G401 (cell line): ENCODE results near the gene JMJD8. TPM values are rescaled to one million over a fixed set of nuclear protein-coding genes. Genes with fewer than 3 reads are reported as not detected.

Source experiments
- DNase-seq: peaks from one replicate; pipeline ENCODE4 v3.0.0-alpha.2; 2015; ENCODE audit warnings: low spot score
- in situ Hi-C: cut with HindIII; loops from 2 replicates; pipeline ENCODE4 v1.10.0; 2016; ENCODE audit warnings: low sequenced_read_pairs, mixed read lengths
- total RNA-seq: library from RNA; depleted of rRNA; stranded (reverse); fragments of >200 nt; shearing (Covaris generic); gene quantifications from 2 replicates; pipeline ENCODE4 v1.2.3, GENCODE V29; 2014

JMJD8 gene
- total RNA-seq, 1 experiment from 2014 or later: 4.0 TPM

- DNase-seq: no peak
- in situ Hi-C loops: loop anchor here (25.0 kb wide), 1 partner anchor 139 kb away; no protein-coding TSS in a partner anchor
These were observed 39.6 kb upstream of the JMJD8 start for GRCh38 chr16:723695-724094.

- peak; percentile 19 for DNase-seq
- in situ Hi-C loops: loop anchor here (25.0 kb wide), 1 partner anchor 139 kb away; no protein-coding TSS in a partner anchor
These were observed 38.9 kb upstream of the JMJD8 start for GRCh38 chr16:722835-723633.

DNA sequence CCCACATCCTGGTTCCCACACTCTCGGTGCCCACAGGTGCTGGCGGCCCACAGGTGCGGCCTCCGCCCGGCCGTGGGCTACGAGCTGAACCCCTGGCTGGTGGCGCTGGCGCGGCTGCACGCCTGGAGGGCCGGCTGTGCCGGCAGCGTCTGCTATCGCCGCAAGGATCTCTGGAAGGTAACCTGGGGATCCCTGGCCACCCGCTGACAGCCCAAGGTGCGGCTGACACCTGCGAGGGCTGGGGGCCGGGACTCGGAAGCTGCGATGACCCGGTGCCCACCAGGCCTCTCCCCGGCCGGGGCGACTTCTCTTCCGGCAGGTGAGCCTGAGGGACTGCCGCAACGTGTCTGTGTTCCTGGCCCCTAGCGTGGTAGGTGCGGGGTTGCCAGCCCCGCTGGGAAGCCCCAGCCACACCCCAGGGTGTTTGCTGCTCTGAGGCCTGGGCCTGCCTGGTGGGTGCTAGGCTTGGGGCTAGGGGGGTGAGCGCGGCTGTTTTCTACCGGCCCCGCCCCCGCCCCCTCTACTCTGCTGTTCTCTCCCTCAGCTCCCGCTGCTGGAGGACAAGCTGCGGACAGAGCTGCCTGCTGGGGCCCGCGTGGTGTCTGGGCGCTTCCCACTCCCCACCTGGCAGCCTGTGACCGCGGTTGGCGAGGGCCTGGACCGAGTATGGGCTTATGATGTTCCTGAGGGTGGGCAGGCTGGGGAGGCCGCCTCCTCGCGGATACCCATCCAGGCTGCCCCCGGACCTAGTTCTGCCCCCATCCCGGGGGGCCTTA, 37.8 kb upstream of the JMJD8 start:
- in situ Hi-C loops: loop anchor here (25.0 kb wide), 1 partner anchor 140 kb away; no protein-coding TSS in a partner anchor
- DNase-seq: peak; percentile 3

DNA sequence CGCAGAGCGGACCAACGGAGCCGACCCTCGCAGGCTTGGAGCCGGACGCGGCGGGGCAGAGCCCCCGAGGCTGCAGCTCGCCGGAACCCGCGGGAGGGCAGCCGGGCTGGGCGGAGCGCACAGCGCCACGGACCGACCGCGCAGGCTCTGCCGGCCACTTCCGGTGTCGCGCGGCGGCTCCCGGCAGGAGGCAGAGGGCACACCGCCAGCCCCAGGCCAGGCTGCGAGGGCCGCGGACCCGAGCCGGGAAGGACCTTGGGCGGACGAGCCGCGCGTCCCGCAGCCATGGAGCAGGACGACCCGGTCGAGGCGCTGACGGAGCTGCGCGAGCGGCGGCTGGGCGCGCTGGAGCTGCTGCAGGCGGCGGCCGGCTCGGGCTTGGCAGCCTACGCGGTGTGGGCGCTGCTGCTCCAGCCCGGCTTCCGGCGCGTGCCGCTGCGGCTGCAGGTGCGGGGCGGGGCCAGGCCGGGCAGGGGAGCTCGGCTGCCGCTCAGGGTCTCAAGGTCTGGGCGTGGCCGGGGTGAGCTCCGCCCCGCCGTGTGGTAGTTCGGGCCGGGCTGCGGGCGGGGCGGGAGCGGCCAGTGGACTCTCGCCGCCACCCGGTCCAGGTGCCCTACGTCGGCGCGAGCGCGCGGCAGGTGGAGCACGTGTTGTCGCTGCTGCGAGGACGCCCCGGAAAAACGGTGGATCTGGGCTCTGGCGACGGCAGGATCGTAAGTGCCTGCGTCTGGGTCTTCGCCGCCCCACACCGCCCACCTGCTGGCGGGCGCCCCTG, 37.0 kb upstream of the JMJD8 start, which contains the start of gene ANTKMT:
TSS of gene ANTKMT (plus strand) at position 157 of the 775 bp plus-strand sequence. CDS start at position 286, 129 bp downstream.
- in situ Hi-C loops: loop anchor here (25.0 kb wide), 1 partner anchor 141 kb away; no protein-coding TSS in a partner anchor
- peak; percentile 81 for DNase-seq

DNA sequence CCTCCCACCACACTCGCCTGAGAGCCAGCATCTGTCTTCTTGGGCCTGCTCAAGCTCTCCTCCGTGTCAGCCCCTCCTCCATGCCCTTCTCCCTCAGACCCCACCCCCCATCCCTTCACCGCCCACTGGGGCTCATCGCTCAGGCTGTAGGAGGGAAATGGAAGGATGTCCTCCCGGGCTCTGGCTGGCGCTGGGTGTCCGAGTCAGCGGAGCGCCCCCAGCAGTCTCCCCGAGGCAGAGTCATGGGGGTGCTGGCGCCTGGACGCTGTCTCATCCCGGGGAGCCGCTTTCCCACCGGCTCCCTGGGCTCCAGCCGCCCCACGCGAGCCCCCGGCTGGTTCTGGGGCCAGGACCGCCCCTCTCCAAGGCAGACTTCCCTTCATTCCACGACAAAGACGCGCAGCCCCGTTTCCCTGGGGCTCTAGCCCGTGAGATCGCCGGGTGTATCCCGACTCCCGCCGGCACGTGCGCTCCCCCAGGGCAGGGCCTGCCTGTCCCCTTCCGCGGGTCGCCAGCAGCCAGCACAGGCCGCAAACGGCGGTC, 36.4 kb upstream of the JMJD8 start:
- in situ Hi-C loops: loop anchor here (25.0 kb wide), 1 partner anchor 142 kb away; no protein-coding TSS in a partner anchor
- peak; percentile 77 for DNase-seq

DNA sequence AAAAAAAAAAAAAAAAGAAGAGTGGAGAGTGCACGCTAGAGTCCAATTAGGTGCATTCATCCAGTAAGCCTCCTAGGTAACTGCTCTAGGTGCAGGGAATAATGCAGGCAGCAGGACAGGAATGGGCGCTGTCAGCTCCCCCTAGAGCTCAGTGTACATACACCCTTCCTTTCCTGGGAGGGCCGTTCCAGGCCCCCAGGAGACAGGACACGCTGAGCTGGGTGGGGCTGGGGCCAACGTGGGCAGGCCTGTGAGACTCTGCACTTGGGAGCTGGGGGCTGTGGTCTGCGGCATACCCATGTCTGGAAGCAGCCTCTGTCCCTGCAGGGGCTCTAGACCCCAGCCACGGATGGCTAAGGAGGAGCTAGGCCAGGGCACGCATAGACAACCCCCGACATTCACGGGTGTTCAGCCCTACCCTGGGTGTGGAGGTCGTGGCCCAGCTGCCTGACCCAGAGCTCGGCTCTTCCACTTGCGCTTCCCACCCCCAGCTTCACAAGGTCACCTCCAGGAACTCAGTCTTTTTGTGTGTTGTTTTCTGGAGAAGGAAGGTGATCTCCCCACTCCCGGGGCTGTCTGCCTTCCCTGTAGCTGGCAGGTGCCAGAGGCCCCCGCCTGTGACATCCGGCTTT, 35.8 kb upstream of the JMJD8 start:
- in situ Hi-C loops: loop anchor here (10.0 to 25.0 kb wide), 2 partner anchors 142 to 255 kb away; partner anchors contain the start of gene LMF1
- DNase-seq: no peak

- DNase-seq: no peak
- in situ Hi-C loops: loop anchor here (10.0 to 25.0 kb wide), 2 partner anchors 143 to 256 kb away; partner anchors contain the start of gene LMF1
These were observed 34.8 kb upstream of the JMJD8 start for GRCh38 chr16:718922-719321.

GRCh38 chr16:718389-718788, 34.3 kb upstream of the JMJD8 start:
- in situ Hi-C loops: loop anchor here (10.0 to 25.0 kb wide), 2 partner anchors 144 to 256 kb away; partner anchors contain the start of gene LMF1

DNA sequence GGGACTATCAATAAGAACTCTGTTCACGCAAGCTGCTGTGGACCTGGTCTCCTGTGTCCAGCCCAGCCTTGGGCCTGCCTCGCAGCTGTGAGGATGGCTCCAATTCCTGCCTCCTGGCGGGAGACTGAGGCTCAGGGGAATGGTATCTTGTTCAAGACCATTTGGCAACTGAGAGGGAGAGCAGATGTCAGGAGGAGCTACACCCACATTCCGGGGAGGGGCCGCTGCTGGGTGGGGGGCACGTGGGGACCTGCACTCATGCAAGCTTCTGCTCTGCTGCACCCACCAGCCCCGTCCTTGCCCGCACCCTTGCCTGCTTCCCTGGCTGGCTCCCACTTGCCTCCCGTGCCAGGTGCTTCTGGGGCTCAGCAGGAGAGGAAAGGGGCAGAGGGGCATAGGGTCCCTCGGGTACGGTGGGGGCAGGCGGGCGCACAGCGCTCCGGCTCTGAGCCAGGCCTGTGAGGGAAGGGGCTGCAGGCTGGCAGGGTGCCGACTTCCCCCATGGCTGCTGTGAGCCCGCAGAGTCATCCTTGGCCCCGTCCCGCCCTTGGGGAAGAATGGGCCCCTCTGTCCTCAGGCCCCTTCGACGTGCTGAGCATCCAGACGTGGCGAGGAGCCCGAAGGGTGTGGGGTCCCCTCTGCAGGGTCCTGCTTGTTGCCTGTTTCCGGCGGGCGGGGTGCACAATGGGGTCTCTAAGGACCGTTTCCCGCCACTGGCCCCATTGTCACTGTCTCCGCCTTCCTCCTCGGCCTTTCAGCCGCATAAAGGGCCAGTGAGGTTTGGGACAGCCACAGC, 33.5 kb upstream of the JMJD8 start:
- no peak for DNase-seq
- in situ Hi-C loops: loop anchor here (10.0 to 25.0 kb wide), 2 partner anchors 145 to 257 kb away; partner anchors contain the start of gene LMF1

More at GRCh38 chr16:718389-718788, 34.3 kb upstream of the JMJD8 start:
- no peak for DNase-seq

DNA sequence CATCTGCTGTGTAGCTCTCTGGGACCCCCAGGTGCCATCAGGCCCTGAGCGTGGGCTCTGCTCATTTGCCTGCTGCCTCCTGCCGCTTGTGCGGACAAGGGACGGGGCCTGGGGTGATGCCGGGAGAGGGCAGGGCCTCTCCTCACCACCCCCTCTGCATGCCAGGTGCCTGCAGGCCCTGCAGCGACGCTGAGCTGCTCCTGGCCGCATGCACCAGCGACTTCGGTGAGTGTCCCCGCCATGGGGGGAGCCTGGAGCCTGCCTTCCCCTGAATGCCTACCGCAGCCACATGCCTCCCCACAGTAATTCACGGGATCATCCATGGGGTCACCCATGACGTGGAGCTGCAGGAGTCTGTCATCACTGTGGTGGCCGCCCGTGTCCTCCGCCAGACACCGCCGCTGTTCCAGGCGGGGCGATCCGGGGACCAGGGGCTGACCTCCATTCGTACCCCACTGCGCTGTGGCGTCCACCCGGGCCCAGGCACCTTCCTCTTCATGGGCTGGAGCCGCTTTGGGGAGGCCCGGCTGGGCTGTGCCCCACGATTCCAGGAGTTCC, 32.7 kb upstream of the JMJD8 start:
- DNase-seq: no peak
- in situ Hi-C loops: loop anchor here (10.0 to 25.0 kb wide), 2 partner anchors 145 to 258 kb away; partner anchors contain the start of gene LMF1

DNA sequence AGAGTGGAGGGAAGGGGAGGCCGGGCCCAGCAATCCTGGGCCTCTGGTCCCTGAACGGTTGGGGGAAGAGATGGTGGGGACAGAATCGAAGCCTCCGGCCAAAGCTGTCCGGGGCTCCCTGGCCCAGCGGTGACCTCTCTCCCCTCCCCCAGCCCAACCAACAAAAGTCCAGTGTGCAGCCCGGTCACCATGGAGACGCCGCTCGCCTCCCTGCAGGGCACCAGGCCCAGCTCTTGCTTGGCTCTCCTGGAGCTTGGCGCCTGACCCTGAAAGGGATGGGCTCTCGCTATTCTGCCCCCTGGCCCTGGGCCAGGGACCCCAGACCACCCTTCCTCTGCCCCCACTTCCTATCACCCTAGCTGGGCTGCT, 32.0 kb upstream of the JMJD8 start:
- in situ Hi-C loops: loop anchor here (10.0 to 25.0 kb wide), 2 partner anchors 146 to 259 kb away; partner anchors contain the start of gene LMF1
- DNase-seq: peak; percentile 80

DNA sequence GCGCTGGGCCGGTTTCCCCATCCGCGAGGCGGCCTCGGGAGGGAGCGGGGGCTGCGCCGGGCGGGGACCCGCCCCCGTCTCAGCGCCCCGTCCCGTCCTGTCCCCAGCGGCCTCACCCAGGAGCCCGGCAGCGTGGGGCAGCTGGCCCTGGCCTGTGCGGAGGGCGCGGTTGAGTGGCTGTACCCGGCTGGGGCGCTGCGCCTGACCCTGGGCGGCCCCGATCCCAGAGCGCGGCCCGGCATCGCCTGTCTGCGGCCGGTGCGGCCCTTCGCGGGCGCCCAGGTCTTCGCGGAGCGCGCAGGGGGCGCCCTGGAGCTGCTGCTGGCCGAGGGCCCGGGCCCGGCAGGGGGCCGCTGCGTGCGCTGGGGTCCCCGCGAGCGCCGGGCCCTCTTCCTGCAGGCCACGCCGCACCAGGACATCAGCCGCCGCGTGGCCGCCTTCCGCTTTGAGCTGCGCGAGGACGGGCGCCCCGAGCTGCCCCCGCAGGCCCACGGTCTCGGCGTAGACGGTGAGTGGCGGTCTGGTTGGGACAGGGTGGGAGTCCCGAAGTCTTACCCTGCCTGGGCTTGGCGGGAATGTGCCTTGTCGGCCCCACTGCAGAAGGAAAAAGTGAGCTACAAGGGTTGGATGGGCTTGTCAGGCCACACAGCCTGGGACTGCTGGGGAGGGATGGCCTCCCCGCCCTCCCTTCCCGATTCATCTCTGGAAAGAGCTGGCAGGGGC, 31.5 kb upstream of the JMJD8 start:
- DNase-seq: no peak
- in situ Hi-C loops: loop anchor here (10.0 to 25.0 kb wide), 2 partner anchors 147 to 259 kb away; partner anchors contain the start of gene LMF1

DNA sequence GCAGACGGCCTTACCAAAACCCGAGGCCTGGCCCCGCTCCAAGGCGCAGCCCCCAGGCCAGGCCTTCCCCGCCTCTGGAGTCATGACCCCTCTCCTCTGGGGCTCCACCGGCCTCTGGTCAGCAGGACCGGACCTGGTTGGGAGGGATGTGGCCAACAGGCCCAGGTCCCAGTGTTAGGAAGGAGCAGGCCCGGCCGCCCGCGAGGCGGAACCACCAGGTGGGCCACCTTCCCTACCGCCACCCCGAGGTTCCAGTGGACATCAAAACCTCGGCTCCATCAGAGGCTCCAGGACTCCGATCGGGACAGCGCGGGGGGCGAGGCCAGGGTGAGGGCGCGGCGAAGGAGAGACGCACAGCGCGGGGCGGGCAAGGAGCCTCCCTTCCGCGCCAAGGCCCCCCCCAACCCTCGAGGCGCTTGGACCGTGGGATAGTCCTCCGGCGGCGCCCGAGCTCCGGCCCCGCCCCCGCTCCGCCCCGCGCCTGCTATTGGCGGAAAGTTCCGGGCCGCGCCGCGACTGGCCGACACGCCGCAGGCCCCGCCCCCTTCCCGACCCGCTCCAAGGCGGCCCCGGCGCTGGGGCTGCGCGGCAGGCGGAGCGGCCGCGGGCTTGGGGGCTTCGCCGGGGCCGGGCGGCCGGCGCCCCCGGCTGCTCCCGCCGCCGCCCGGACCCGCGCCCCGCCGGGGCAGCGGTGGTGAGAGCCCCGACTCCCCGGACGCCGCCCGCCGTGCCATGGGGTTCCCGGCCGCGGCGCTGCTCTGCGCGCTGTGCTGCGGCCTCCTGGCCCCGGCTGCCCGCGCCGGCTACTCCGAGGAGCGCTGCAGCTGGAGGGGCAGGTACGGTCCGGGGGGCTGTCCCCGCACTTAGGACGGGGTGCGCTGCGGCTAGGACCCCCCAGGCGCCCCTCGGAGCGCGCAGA, 30.7 kb upstream of the JMJD8 start, which contains the start of gene METRN:
TSS of gene METRN (plus strand) at position 561 of the 919 bp plus-strand sequence. CDS start at position 733, 172 bp downstream.
- in situ Hi-C loops: loop anchor here (10.0 to 25.0 kb wide), 2 partner anchors 147 to 260 kb away; partner anchors contain the start of gene LMF1
- DNase-seq: peak; percentile 85

DNA sequence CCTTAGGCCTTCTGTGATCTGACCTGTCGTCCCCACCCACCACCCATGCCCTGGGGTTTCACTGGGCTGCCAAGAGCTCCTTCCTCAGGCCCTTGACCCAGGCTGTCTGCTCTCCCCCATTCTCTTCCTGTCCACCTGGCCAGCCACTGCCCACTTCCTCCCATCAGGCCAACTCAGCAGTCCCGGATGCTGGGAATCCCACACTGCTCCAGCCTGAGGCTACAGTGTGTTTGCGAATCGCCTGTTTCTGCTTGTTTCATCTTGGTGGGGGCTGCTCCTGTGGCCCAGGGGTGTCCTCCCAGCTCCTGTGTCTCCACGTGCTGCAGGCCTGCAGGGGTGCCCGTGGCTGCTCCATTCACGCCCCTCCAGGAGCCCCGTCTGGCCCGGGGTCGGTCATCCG, 29.9 kb upstream of the JMJD8 start:
- no peak for DNase-seq
- in situ Hi-C loops: loop anchor here (10.0 to 25.0 kb wide), 2 partner anchors 148 to 261 kb away; partner anchors contain the start of gene LMF1

DNA sequence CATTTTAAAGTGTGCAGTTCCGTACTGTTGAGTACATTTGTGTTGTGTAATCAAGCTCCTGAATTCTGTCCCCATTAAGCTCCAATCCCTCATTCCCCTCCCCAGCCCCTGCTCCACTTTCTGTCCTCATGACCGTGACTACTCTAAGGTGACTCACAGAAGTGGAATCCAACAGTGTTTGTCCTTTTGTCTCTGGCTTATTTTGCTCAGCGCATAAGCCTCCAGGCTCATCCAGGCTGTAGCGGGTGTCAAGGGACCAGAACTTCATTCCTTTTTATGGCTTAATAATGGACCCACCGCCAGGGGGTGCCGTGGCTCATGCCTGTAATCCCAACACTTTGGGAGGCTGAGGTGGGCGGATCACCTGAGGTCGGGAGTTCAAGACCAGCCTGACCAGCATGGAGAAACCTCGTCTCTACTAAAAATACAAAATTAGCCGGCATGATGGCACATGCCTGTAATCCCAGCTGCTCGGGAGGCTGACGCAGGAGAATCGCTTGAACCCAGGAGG, 28.7 kb upstream of the JMJD8 start:
- in situ Hi-C loops: loop anchor here (10.0 to 25.0 kb wide), 2 partner anchors 150 to 262 kb away; partner anchors contain the start of gene LMF1
- DNase-seq: peak; percentile 63
